Cardiac muscle cell (in vitro differentiated cells and primary cell): ENCODE measurements around the gene UROD. TPM values are rescaled to one million over a fixed set of nuclear protein-coding genes. Genes with fewer than 3 reads are reported as not detected.
"Not testable (repeated sequence)": the region's sequence is repeated elsewhere in the genome, so short reads cannot be mapped to it uniquely, and the experiment has no call there.

Experiments used
- DNase-seq, 2 donors: peaks; one replicate each; pipeline versions ENCODE4 v3.0.0 to v3.0.0-alpha.2; 2010 to 2017; ENCODE audit warnings: low read depth in 1 of 2, low spot score in 1 of 2
- H3K27ac ChIP-seq: fragments of 200-600 bp; sonication (generic); 2 replicates; pipeline ENCODE4 v1.5.1; 2016
- H3K27me3 ChIP-seq: fragments of 200-600 bp; sonication (generic); 2 replicates; pipeline ENCODE4 v1.6.0; 2016; ENCODE audit warnings: control low read depth
- H3K36me3 ChIP-seq: fragments of 200-600 bp; sonication (generic); 2 replicates; pipeline ENCODE4 v1.5.1; 2016; ENCODE audit warnings: control low read depth
- H3K4me1 ChIP-seq: fragments of 200-600 bp; sonication (generic); 2 replicates; pipeline ENCODE4 v1.8.1; 2017; ENCODE audit warnings: low read depth, mild to moderate bottlenecking, mixed run types
- H3K4me3 ChIP-seq: fragments of 200-600 bp; sonication (generic); 2 replicates; pipeline ENCODE4 v1.5.1; 2016; ENCODE audit warnings: mild to moderate bottlenecking
- H3K9me3 ChIP-seq: fragments of 200-600 bp; sonication (generic); 2 replicates; pipeline ENCODE4 v1.5.1; 2017; ENCODE audit warnings: low read depth, mild to moderate bottlenecking, control low read depth
- polyA plus RNA-seq: library from polyadenylated mRNA; unstranded; fragments of >200 nt; fragmentation: Nextera tagmentation; extraction: Ambion mirVana; gene quantifications from 2 replicates; pipeline ENCODE4 v1.2.1, GENCODE V29; 2016
- total RNA-seq: library from RNA; depleted of rRNA; stranded (reverse); fragments of >200 nt; gene quantifications from 2 replicates; pipeline ENCODE4 v1.2.3, GENCODE V29; 2016
- TF ChIP-seq, protein P1 (sequence below): IDR thresholded peaks from 2 replicates; pipeline ENCODE4 v1.5.1; 2012; ENCODE audit warnings: low read depth, mild to moderate bottlenecking, low read length

Gene UROD
- total and polyA plus RNA-seq, 2 experiments from 2014 or later, result 110 to 237 TPM

DNA sequence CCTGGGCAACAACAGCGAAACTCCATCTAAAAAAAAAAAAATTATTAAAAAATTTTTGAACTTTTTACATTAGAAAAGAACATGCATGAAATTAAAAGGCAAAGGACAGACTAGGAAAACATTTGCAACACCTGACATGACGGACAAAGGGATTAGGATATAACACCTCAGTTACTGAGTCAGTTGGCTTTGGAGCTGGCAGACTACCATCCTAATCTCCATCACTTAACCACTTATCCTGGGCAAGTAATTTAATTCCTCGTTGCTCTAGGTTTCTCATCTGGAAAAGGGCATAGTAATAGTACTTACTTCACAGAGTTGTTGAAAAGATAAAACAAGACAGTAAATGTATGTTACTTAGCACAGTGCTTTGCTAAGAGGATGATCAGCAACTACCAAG lies 12.8 kb upstream of the UROD start:
- Histone ChIP-seq H3K4me3 (no peak overlapping the region), H3K36me3 (peaks cover 6% of the 10 kb centered on the region), H3K27ac (no peak overlapping the region), H3K4me1 (no peaks in the 10 kb centered on the region), H3K9me3 (no peaks in the 10 kb centered on the region), H3K27me3 (no peaks in the 10 kb centered on the region)
- TF ChIP-seq, protein P1, sequence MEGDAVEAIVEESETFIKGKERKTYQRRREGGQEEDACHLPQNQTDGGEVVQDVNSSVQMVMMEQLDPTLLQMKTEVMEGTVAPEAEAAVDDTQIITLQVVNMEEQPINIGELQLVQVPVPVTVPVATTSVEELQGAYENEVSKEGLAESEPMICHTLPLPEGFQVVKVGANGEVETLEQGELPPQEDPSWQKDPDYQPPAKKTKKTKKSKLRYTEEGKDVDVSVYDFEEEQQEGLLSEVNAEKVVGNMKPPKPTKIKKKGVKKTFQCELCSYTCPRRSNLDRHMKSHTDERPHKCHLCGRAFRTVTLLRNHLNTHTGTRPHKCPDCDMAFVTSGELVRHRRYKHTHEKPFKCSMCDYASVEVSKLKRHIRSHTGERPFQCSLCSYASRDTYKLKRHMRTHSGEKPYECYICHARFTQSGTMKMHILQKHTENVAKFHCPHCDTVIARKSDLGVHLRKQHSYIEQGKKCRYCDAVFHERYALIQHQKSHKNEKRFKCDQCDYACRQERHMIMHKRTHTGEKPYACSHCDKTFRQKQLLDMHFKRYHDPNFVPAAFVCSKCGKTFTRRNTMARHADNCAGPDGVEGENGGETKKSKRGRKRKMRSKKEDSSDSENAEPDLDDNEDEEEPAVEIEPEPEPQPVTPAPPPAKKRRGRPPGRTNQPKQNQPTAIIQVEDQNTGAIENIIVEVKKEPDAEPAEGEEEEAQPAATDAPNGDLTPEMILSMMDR, result no peak
- no peak for DNase-seq

DNA sequence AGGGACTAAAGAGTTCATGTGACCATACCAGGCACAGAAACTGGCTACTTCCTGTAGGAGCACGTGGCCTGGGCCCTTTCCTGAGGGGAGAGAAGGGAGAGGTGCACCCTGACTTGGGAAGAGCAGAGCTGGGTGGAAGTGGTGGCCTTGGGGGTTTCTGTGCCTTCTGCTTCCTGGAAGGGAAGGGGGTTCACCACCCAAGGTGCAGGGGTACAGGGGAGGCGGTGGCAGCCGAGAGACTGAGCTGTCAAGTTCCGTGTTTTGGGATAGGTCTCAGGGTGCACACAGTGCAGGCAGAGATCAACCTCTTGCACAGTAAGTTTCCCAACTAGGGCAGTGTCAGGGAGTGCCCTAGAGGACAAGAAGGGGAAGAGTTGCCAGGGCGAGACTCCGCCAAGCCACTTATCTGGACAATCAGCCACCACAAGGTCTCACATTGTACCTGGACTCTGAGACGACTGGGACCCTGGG lies 11.0 kb upstream of the UROD start:
- H3K4me1 ChIP-seq, result no peaks in the 10 kb centered on the region
- peaks cover 19% of the 10 kb centered on the region for H3K36me3 ChIP-seq
- H3K4me3 ChIP-seq, result no peak overlapping the region
- H3K27me3 ChIP-seq, result no peaks in the 10 kb centered on the region
- no peak for DNase-seq
- no peaks in the 10 kb centered on the region for H3K9me3 ChIP-seq
- TF ChIP-seq, protein P1, result no peak
- H3K27ac ChIP-seq, result no peak overlapping the region

DNA sequence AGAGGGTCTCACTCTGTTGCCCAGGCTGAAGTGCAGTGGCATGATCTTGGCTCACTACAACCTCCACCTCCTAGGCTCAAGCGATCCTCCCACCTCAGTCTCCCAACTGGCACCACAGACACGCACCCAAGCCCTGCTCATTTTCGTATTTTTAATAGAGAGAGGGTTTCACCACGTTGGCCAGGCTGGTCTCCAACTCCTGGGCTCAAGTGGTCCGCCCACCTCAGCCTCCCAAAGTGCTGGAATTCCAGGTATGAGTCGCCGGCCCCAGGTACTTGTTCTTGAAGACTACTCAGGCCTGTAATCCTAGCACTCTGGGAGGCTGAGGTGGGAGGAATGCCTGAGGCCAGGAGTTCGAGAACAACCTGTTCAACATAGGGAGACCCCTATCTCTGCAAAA lies 10.5 kb upstream of the UROD start:
- not testable (repeated sequence) for H3K4me3 ChIP-seq

DNA sequence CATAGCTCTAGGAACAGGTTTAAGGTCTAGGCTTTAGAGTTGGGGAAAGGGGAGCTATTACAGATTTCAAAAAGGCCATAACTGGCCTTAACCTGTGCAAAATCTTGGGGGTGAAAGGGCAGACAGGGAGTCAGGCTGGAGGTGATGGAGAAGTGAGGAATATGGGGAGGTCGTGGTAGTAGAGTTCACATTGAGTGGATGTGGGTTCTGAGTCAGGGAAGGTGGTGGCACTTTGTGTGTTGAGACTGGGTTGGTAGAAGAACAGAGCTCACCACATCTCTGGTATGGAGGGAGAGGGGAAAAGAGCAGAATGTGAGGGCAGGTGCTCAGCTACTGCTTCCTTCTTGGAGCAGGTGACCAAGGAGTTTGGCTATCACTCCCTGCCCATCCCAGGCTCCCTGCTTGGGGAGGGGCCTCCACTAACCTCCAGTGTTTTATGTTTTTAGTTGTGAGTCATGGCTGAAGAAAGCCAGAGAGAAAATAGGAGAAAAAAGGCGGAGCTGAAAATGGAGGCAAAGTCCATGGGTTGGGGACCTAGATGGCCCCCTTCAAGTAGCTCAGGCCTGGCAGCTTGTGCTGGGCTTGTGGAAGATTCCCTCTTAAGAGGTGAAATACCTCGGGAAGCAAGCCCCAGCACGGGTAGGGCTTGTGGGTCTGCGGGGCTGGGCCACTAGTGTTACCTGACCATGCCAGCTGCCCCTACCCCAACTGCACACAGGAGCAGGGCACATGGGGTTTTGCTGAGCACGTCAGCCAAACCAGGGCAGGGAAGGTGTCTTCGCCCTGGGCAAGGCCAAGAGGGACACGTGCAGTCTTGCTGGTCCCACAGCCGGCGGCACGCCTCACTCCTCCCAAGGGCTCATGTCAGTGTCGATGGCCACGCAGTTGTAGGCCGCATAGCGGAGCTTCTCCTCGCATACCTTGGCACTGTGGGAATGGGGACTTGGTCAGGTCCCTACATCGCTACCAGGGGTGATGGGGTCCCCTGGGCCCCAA lies 9.1 kb upstream of the UROD start:
- H3K36me3 ChIP-seq, result peaks cover 19% of the 10 kb centered on the region
- H3K9me3 ChIP-seq, result no peaks in the 10 kb centered on the region

More for the DNA sequence above, 10.5 kb upstream of the UROD start:
- H3K4me1 ChIP-seq, H3K9me3 ChIP-seq, DNase-seq, H3K27ac ChIP-seq, H3K27me3 ChIP-seq: not testable (repeated sequence)
- peaks cover 19% of the 10 kb centered on the region for H3K36me3 ChIP-seq

DNA sequence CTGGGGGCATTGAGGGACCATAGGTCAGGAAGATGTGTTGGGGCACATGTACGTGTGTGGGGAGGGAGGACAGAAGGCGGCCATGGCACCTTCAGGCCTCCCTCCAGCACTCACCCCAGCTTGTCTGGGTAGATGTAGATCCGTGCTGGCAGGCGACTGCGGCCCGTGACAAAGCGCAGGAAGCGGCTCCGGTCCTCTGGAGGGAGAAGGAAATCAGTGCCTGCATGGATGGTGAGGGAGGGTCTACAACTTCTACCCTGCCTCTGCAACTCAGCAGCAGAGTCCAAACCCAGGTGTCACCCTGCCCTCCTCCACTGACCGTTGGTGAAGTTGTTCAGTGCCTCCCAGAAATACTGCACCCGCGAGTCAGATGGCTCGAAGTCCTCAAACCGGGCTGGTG lies 8.3 kb upstream of the UROD start:
- Histone ChIP-seq H3K27me3 (no peaks in the 10 kb centered on the region), H3K4me3 (no peak overlapping the region), H3K36me3 (peaks cover 19% of the 10 kb centered on the region), H3K4me1 (no peaks in the 10 kb centered on the region), H3K9me3 (no peaks in the 10 kb centered on the region), H3K27ac (no peak overlapping the region)
- TF ChIP-seq, protein P1, result no peak
- DNase-seq, result no peak

More for the DNA sequence above, 9.1 kb upstream of the UROD start:
- Histone ChIP-seq H3K27me3 (no peaks in the 10 kb centered on the region), H3K4me3 (no peak overlapping the region), H3K27ac (no peak overlapping the region), H3K4me1 (no peaks in the 10 kb centered on the region)
- no peak for DNase-seq
- TF ChIP-seq, protein P1, result no peak
